NCI-H128 (cell line): Measurements from ENCODE around the gene EIF2A.
"Not testable (repeated sequence)": the region's sequence is repeated elsewhere in the genome, so short reads cannot be mapped to it uniquely, and the experiment has no call there.

Experiments
- DNase-seq: peaks from one replicate; lab custom pipeline; 2025; ENCODE audit not compliant: unreplicated experiment; lab: John Stamatoyannopoulos, UW

The EIF2A gene

DNA sequence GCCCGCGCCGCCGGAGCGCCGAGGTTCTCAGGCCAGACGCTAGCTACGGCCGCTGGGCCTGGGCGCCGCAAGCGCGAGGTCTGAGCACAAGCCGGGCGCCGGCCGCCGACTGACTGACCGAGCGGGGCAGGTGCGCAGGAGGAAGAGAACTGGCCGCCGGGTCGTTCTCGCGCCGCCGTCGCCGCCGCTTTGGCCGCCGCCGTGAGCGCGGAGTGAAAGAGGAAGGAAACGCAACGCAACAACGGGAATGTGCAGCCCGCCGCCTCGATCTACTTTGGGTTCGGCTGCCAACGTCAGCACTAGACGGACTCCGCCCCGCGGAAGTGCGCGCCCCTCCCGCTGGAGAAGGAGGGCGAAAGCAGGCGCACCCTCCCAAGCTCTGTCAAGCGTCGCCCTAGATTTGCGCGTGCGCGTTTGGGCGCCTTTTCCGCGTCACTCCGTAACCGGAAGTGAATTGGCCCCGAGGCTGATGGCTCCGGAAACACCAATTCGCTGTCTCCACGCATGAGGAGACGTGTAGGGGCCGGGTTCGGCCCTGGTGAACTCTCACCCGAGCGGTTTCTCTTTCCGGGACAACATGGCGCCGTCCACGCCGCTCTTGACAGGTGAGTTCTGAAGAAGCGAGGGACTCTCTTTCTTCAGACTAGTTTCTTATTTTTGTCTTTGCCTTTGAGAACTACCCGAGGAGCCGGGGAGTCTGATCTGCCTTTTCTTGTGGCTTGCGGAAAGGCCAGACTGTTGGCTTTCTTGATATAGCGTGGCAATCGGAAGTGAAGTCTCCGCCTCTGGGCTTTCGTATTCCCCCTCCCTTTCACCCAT lies at the start of gene EIF2A, which contains the start of gene SERP1:
Gene EIF2A, plus strand, starts transcription at position 562 of the 819 bp plus-strand sequence. Its CDS starts 16 bp downstream, at position 578.
Gene SERP1, minus strand, starts transcription at position 271 of the 819 bp plus-strand sequence. CDS start 361 bp downstream, outside the sequence.
- DNase-seq: peak; percentile 100

DNA sequence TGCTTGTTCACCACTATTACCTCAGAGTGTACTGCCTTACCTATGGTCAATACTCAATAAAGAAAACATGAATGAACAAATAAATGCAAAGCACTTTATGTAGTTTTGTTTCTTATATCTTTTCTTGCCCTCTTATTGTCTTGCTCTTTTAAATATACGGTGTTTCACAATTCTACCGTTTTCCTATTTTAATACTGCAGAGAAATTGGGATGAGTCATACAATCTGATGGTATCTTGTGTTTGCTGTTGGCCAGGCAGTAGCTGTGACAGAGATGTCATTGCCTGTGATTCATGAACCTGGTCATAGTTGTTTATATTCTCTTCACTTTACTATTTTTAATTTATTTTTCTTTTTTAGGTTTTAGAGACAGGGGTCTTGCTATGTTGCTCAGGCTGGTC lies 48.6 kb upstream of the EIF2A start:
- no peak for DNase-seq

DNA sequence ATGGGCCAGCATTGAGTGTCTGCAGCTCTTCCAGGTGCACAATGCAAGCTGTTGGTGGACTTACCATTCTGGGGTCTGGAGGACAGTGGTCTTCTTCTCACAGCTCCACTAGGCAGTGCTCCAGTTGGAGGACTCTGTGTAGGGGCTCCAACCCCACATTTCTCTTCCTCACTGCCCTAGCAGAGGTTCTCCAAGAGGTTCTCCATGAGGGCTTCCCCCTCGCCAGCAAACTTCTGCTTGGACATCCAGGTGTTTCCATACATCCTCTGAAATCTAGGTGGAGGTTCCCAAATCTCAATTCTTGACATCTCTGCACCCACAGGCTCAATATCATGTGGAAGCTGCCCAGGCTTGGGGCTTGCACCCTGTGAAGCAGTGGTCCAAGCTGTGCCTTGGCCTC lies 45.6 kb upstream of the EIF2A start:
- not testable (repeated sequence) for DNase-seq

DNA sequence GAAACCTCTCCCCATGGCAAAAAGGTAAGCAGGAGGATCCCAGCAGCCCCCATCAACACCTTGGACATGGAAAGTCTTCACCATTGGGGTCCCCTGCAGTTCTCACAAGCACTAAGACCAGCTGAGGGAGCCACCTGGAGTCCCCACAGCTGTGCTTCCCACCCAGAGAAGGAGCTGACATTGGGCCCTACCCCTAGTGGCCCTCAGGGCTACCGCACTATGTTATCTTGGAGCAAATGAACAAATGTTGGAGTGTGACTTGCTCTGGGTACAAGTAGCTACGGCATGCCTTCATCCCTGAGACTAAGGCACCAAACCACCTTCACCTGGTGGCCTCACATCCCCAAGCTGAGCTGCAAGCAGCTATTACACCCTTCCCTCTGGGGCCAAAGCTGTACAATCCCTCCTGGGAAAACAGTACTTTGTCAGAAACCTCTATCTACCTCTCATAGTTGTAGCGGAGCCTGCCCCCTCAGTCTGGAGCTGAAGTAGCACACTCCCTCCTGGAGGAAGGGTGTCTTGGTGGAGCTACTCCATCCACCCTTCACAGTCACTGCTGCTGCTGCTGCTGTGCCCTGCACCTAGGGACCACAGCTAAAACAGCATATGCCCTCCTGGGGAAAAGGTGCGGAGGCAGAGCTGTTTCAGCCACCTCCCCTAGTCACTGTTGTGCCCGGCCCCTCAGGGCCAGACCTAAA lies 43.0 kb upstream of the EIF2A start:
- DNase-seq: no peak

DNA sequence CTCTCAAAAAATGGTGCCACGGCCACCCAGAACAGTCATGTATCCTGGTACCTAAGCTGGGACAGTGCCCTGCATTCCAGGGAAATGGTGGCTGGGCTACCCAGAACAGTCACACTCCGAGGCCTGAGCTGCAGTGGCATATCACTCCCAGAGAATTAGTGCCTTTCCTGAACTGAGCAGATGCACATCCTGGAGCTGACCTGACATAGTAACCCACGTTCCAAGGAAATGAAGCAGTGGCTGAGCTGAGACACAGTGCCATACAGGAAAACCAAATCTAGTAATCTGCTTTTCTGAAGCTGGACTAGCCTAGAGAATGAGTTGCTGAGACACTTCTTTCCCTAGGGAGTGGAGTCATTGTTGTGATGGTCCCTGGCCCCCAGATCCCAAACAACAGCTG lies 42.1 kb upstream of the EIF2A start:
- DNase-seq: no peak

DNA sequence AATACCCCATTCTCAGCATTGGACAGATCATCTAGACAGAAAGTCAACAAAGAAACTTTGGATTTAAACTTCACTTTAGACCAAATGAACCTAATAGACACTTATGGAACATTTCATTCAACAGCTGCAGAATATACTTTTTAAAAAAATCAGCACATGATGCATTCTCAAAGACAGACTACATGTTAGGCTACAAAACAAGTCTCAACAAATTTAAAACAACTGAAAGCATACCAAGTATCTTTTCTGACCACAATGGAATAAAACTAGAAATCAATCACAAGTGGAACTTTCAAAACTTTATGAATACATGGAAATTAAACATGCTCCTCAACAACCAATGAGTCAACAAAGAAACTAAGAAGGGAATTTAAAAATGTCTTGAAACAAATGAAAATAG lies 38.2 kb upstream of the EIF2A start:
- no peak for DNase-seq

DNA sequence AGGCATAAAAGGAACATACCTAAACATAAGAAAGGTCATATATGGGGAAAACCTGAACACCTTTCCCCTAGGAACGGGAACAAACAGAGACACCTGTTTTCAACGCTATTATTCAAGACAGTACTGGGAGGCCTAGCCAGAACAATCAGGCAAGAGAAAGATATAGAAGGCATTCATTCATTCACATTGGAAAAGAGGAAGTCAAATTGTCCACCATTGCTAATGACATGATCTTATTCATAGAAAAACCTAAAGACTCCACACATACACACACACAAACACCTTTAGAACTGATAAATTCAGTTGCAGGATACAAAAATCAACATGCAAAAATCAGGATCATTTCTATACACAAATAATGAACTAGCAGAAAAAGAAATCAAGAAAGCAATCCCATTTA lies 36.8 kb upstream of the EIF2A start:
- DNase-seq: no peak

DNA sequence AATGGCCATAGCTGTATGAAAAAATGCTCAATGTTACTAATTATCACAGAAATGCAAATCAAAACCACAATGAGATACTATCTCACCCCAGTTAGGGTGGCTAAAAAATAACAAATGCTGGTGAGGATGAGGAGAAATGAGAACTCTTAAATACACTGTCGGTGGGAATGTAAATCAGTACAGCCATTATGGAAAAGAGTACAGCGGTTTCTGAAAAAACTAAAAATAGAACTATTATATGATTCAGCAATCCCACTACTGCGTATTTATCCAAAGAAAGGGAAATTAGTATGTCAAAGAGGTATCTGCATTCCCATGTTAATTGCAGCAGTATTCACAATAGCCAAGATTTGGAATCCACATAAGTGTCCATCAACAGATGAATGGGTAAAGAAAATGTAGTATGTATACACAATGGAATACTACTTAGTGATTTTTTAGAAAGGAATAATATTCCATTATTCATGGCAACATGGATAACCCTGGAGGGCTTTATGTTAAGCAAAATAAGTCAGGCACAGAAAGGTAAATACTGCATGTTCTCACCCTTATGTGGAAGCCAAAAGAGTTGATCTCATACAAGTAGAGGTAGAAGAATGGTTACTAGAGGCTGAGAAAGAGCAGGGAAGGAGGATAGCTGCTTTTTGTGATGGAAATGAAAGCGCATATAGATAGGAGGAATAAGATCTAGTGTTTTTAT lies 35.3 kb upstream of the EIF2A start:
- no peak for DNase-seq

DNA sequence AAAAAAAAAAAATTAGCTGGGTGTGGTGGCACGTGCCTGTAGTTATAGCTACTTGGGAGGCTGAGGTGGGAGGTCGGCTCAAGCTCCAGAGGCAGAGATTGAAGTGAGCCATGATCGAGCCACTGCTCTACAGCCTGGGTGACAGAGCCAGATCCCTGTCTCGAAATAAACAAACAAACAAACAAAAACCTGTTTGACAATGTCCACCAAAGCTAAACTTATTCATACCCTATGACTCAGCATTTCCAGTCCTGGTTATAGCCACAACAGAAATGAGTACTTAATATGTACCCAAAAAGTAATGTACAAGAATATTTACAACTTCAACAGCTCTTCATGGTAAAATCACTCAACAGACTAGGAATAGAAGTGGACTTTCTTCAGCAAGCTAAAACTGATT lies 31.4 kb upstream of the EIF2A start:
- DNase-seq: no peak

DNA sequence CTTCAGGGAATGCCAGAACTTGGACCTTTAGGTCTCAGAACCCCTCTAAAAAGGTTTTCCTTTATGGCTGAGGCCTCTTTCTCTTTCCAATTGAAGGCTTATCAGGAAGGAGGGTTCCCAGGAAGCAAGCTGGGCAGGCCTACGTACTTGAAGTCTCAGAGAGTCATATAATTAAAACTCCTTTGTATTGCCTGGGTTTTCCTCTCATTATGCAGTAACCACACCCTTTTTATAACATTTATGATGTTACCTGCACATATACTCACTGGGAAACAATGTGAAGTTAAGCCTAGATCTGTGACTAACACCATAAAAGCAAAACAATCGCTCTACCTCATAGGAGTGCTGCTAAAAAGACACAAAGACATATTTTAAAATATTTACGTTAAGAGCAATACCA lies 27.6 kb upstream of the EIF2A start:
- DNase-seq: no peak

DNA sequence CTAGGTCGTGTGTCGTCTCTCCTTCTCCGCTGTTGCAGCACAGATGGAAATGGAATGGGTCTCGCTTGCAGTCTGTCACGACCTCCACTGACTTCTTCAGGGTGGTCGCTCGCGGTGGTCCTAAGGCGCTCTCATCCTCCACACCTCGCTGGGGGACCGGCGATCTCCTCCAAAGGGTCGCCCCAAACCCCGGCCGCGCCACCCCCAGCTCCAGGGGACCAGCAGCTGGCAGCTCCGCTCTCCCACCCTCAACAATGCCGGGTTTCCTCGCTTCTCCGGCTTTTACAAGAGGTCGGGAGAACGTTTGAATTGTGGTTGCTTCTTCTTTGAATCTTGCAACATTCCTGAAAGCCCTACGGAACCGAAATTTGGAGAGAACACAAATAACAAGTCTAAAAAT lies 26.2 kb upstream of the EIF2A start:
- no peak for DNase-seq

DNA sequence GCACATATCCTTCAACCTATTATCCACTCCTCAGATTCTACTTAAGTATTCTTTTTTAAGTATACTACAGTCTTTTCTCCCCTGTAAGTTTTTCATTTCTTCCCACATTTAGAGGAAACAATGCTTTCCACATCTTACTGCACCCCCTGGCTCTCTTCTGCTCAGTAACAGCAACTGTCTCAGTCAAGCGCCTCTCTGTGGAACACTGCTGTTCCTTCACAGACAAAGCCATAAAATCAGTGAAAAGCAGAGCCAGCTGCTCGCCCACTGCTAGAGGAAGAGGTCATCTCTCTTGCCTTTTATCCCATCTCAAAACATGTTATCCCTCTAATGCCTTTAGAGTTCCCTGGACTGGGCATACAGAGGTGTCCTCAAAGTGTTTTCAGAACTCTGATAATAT lies 25.1 kb upstream of the EIF2A start:
- no peak for DNase-seq

DNA sequence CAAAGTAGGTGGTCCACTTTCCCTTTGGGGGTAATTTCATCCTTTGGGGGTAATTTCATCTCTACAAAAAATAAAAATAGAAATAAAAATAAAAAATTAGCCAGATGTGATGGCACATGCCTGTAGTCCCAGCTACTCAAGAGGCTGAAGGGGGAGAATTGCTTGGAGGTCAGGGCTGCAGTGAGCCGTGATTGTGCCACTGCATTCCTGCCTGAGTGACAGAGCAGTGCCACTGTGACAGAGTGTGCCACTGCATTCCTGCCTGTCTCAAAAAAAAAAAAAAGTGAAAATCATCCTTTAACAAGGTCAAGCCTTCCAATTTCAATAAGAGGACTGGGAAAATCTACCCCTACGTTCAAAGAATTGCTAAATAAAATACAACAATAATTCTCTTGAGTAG lies 23.0 kb upstream of the EIF2A start:
- no peak for DNase-seq

DNA sequence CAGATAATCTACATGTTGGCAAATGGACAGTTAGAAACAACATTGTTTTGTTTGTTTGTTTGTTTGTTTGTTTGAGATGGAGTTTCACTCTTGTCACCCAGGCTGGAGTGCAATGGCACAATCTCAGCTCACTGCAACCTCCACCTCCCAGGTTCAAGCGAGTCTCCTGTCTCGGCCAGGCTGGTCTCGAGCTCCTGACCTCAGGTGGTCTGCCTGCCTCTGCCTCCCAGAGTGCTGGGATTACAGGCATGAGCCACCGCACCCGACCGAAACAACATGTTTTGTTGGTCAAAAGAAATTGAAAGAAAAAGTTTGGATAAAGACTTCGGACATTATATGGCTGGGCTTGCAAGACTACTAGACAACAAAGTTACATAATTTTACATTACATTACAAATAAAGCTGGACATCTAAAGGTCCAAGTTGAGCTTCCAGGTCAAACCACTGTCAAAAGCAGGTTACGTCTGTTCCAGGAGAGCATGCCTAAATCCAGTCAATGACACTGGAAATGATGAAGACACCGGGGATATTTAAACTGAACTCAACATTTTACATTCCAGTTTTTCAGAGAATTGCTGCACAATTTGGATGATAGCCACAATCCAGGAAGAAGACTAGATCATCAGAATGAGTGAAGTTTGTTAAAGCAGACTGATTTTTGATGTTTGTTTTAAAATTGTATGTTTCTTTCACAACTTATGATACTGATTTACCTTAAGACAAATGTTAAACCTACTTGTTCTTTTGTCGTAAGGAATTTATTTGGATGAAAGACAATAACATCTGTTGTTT lies 18.9 kb upstream of the EIF2A start:
- no peak for DNase-seq

DNA sequence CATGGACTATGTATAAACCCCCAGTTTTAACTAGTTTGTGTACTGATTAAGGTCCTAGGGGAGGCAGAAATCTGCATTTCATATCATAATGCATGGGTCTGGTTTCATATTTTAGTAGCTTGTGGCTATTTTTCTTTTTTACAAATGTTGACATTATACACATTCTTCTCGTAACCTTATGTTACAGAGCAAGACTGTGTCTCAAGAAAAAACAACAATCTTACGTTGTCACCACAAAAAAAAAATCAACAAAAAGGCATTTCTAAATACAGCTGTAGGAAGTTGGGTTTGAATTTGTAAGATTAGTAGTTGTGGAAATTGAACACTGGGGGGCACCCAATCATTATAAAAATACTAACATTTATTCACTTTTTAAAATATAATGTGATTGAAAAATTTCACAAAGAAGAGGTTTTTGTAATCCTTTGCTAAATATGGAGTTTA lies 18.2 kb upstream of the EIF2A start:
- DNase-seq: no peak

DNA sequence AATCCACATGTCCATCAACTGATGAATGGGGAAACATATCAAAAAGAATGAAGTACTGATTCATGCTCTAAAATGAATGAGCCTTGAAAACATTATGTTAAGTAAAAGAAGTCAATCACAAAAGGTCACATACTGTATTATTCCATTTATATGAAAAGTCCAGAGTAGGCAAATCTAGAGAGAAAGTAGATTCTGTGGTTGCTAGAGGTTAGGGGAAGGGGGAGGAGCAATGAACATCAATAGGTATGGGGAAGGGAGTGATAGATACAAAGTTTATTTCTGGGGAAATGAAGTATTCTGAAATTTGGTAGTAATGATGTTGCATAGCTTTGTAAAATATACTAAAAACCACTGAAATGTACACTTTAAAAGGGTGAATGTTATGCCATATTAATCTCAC lies 14.8 kb upstream of the EIF2A start:
- DNase-seq: no peak

DNA sequence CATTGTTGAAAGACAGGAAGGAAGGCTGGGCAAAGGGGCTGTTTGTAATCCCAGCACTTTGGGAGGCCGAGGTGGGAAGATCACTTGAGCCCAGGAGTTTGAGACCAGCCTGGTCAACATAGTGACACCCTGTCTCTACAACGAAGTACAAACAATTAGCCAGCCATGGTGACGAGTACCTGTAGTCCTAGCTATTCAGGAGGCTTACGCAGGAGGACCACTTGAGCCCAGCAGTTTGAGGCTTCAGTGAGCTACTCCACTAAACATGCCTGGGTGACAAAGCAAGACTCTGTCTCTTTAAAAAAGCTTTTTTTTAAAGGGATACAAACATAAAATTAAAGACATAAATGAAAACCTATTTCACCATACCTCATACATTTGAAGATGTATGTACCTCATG lies 11.4 kb upstream of the EIF2A start:
- no peak for DNase-seq

DNA sequence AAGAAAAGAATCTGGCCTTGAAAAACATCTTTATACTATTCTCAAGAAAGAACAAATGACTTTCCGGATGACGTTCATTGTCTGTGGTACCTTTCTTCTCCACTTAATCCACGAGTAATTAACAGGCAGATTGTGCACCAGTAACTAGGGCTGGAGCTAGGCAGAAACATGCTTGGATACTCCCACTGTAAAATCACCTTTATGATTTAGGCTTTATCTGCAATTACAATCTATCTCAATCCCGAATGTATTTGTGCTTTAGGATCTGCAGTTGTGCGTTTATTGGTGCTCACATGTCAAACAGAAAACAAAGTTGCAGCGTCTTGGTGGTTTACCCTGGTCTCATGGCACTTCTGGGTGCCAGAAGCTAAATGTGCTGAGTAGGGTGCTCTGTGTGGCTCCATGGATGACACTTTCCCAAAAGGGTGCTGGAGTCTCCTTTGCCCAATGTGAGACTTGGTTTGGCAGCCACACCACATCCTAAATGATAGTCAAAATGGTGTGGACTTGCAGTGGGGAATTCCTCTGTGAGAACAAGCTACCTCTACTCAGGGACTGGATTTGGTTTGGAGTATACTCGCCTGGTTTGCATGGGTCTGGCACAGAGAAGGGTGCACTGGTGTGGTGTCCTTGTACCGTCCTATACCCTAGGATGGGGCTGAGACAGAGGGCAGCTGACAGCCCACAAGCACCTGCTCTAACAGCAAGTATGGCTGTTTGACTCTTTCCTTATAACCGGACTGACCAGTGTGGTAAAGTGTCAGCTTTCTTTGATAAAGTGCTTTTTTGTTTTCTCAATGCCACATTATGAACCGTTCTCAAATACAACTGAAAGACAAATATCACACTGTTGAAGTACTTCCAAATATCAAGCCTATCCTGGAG lies 8.0 kb upstream of the EIF2A start:
- DNase-seq: no peak

DNA sequence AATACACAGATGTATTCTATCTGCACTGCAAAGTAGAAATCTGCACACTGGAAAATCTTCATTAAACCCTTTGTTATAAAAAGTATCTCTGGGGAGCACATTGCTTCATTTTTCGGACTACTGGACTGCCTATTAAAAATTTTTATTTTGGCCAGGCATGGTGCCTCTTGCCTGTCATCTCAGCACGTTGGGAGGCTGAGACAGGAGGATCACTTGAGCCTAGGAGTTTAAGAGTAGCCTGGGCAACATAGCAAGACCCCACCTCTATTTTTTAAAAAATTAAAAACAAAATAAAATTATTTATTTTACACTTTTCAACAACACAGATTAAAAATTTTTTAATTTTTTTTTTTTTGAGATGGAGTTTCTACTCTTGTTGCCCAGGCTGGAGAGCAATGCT lies 6.3 kb upstream of the EIF2A start:
- no peak for DNase-seq

DNA sequence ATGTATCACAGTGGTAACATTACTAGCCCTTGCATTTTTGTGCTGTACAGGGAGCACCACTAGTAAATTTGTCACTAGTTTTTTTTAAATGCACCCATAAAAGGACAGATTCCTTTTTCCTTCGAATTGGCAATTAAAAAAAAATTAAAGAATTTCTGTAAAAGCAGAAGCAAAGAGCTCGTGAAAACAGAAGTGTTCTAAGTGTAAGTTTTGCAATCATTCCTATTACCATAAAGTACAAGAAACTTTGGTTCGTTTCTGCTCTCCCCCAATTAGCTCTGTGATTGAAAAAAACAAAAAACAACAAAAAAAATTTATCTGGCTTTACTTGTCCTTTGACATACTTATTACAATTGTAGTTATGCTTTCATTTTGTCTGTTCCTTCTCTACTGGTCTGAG lies 5.6 kb upstream of the EIF2A start:
- DNase-seq: no peak
